OCI-LY7 (cell line): Measurements from ENCODE around the gene BHMT2.

ENCODE experiments used
- EZH2phosphoT487 ChIP-seq: fragments of 200-600 bp; sonication (generic); IDR thresholded peaks from 2 replicates; pipeline ENCODE4 v1.6.1; 2018; ENCODE audit warnings: low read depth, borderline replicate concordance, mild to moderate bottlenecking, mixed run types, antibody characterized with exemption, low read length, moderate library complexity, mixed read lengths
- TF ChIP-seq, protein P1 (sequence below): fragments of 200-600 bp; sonication (generic); conservative IDR thresholded peaks from 2 replicates; pipeline ENCODE4 v1.5.1; 2014; ENCODE audit warnings: mild to moderate bottlenecking, antibody characterized with exemption, low read length, moderate library complexity, mixed read lengths

DNA sequence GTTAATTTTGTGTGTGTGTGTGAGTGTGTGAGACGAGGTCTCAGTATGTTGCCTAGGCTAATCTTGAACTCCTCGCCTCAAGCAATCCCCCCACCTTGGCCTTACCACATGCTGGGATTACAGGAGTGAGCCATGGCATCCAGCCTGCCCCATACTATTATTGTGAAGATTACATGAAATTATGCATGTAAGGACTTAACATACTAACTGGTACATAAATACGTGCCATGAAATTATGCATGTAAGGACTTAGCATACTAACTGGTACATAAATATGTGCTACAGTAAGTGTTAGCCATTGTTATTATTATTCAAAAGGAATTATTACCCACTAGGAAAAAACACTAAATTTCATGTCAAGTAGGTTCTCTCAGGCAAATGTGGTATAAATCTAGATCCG is 16.2 kb upstream of the BHMT2 start:
- TF ChIP-seq, protein P1, sequence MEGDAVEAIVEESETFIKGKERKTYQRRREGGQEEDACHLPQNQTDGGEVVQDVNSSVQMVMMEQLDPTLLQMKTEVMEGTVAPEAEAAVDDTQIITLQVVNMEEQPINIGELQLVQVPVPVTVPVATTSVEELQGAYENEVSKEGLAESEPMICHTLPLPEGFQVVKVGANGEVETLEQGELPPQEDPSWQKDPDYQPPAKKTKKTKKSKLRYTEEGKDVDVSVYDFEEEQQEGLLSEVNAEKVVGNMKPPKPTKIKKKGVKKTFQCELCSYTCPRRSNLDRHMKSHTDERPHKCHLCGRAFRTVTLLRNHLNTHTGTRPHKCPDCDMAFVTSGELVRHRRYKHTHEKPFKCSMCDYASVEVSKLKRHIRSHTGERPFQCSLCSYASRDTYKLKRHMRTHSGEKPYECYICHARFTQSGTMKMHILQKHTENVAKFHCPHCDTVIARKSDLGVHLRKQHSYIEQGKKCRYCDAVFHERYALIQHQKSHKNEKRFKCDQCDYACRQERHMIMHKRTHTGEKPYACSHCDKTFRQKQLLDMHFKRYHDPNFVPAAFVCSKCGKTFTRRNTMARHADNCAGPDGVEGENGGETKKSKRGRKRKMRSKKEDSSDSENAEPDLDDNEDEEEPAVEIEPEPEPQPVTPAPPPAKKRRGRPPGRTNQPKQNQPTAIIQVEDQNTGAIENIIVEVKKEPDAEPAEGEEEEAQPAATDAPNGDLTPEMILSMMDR: no peak
- TF ChIP-seq EZH2phosphoT487: no peak
